Esophagus squamous epithelium (tissue), 4 donors: ENCODE results near the gene JRKL.

ENCODE experiments used
- CTCF ChIP-seq, 6 experiments: fragments of 450-650 bp in 4 of 6; fragments of 200-600 bp in 2 of 6; sonication (generic) in 2 of 6; IDR thresholded peaks; one replicate each; pipeline ENCODE4 v1.5.1; 2016 to 2019; ENCODE audit warnings: antibody characterized with exemption in 6 of 6, mild to moderate bottlenecking in 4 of 6, moderate library complexity in 4 of 6
- POLR2A ChIP-seq, 4 donors: fragments of 450-650 bp; IDR thresholded peaks; one replicate each; pipeline ENCODE4 v1.6.1; 2017; ENCODE audit warnings: antibody characterized with exemption in 4 of 4, mild to moderate bottlenecking in 4 of 4, moderate library complexity in 3 of 4

- TF ChIP-seq CTCF (IDR thresholded peaks at IDR 0.05) = no peak
- no peak for TF ChIP-seq POLR2A (IDR thresholded peaks at IDR 0.05)
Observed at GRCh38 chr11:96367342-96367741, 22.5 kb upstream of the JRKL start.
